ENCODE results near the gene SEMA4D. TPM values are rescaled to one million over a fixed set of nuclear protein-coding genes. Genes with fewer than 3 reads are reported as not detected.
A peak's percentile ranks its signal among the peaks of the same experiment; 100 is the strongest.

The SEMA4D gene
- total RNA-seq, 2 donors from 2014 or later: 17.1 to 52.7 TPM

GRCh38 chr9:89315482-89315881 lies 182.4 kb downstream of the SEMA4D start:
- no peak for TF ChIP-seq POLR2A (IDR thresholded peaks at IDR 0.05)
- TF ChIP-seq CTCF (IDR thresholded peaks at IDR 0.05): no peak
- no peak for TF ChIP-seq POLR2AphosphoS5 (IDR thresholded peaks at IDR 0.05)
- Histone ChIP-seq H3K36me3 (no peaks in the 10 kb centered on the region), H3K27ac (no peak overlapping the region), H3K9me3 (no peaks in the 10 kb centered on the region), H3K4me1 (replicated peaks) (peaks cover 4% of the 10 kb centered on the region), H3K4me3 (no peak overlapping the region), H3K27me3 (replicated peaks; ENCODE audit: insufficient read depth) (no peaks in the 10 kb centered on the region)
- no peak for DNase-seq (ENCODE audit: low spot score)
- intact Hi-C loops (cut with DNase I): no loop called here

- H3K4me1 ChIP-seq (replicated peaks): peaks cover 4% of the 10 kb centered on the region
- intact Hi-C loops (cut with DNase I): no loop called here
- no peaks in the 10 kb centered on the region for H3K27me3 ChIP-seq (replicated peaks; ENCODE audit: insufficient read depth)
- no peak for TF ChIP-seq POLR2AphosphoS5 (IDR thresholded peaks at IDR 0.05)
- no peak for TF ChIP-seq CTCF (IDR thresholded peaks at IDR 0.05)
- no peak for TF ChIP-seq POLR2A (IDR thresholded peaks at IDR 0.05)
- H3K4me3 ChIP-seq: no peak overlapping the region
- DNase-seq (ENCODE audit: low spot score): no peak
- WGBS: 96% methylated on average over 1 of the region's 1 CpG
- H3K9me3 ChIP-seq: no peaks in the 10 kb centered on the region
- H3K27ac ChIP-seq: no peak overlapping the region
- no peaks in the 10 kb centered on the region for H3K36me3 ChIP-seq
Measured at GRCh38 chr9:89314955-89315354, 183.0 kb downstream of the SEMA4D start.

GRCh38 chr9:89313842-89314241 lies 184.1 kb downstream of the SEMA4D start:
- H3K27ac ChIP-seq: no peak overlapping the region
- no peak for TF ChIP-seq CTCF (IDR thresholded peaks at IDR 0.05)
- no peak for TF ChIP-seq POLR2A (IDR thresholded peaks at IDR 0.05)
- TF ChIP-seq POLR2AphosphoS5 (IDR thresholded peaks at IDR 0.05): no peak
- no peak overlapping the region for H3K4me3 ChIP-seq
- H3K36me3 ChIP-seq: no peaks in the 10 kb centered on the region
- intact Hi-C loops (cut with DNase I): no loop called here
- peaks cover 4% of the 10 kb centered on the region for H3K4me1 ChIP-seq (replicated peaks)
- no peak for DNase-seq (ENCODE audit: low spot score)
- no peaks in the 10 kb centered on the region for H3K27me3 ChIP-seq (replicated peaks; ENCODE audit: insufficient read depth)
- 78% methylated on average over 1 of the region's 1 CpG for WGBS
- no peaks in the 10 kb centered on the region for H3K9me3 ChIP-seq

GRCh38 chr9:89312222-89312571 lies 185.7 kb downstream of the SEMA4D start:
- no peak for DNase-seq (ENCODE audit: low spot score)
- peaks cover 4% of the 10 kb centered on the region for H3K4me1 ChIP-seq (replicated peaks)
- WGBS: 1% methylated on average over 8 of the region's 8 CpGs
- H3K9me3 ChIP-seq: no peaks in the 10 kb centered on the region
- peak overlapping the region; percentile 57 to 81 for H3K4me3 ChIP-seq
- peak overlapping the region in 1 of 2 donors; percentile 97 for H3K27ac ChIP-seq
- TF ChIP-seq CTCF (IDR thresholded peaks at IDR 0.05): no peak
- TF ChIP-seq POLR2A (IDR thresholded peaks at IDR 0.05): no peak
- TF ChIP-seq POLR2AphosphoS5 (IDR thresholded peaks at IDR 0.05): peak; percentile 29
- intact Hi-C loops (cut with DNase I): no loop called here
- H3K36me3 ChIP-seq: no peaks in the 10 kb centered on the region
- no peaks in the 10 kb centered on the region for H3K27me3 ChIP-seq (replicated peaks; ENCODE audit: insufficient read depth)

- H3K4me1 ChIP-seq (replicated peaks): peaks cover 4% of the 10 kb centered on the region
- no peak for TF ChIP-seq POLR2A (IDR thresholded peaks at IDR 0.05)
- no peak for TF ChIP-seq CTCF (IDR thresholded peaks at IDR 0.05)
- TF ChIP-seq POLR2AphosphoS5 (IDR thresholded peaks at IDR 0.05): no peak
- no peaks in the 10 kb centered on the region for H3K36me3 ChIP-seq
- 1% methylated on average over 52 of the region's 54 CpGs for WGBS
- intact Hi-C loops (cut with DNase I): no loop called here
- H3K9me3 ChIP-seq: no peaks in the 10 kb centered on the region
- H3K4me3 ChIP-seq: peak overlapping the region; percentile 57 to 81
- H3K27me3 ChIP-seq (replicated peaks; ENCODE audit: insufficient read depth): no peaks in the 10 kb centered on the region
- H3K27ac ChIP-seq: peak overlapping the region; percentile 83 to 97
- no peak for DNase-seq (ENCODE audit: low spot score)
Measured at GRCh38 chr9:89311346-89312221, 186.3 kb downstream of the SEMA4D start.

Data from prostate gland (tissue), 2 donors.